Activated T-helper 1 cell treated with anti-CD3 and anti-CD28 coated beads, Interleukin-2, amount 50 U/mL, for 16 hours (primary cell): ENCODE results near the gene LMO2.
"Not testable (repeated sequence)": the region's sequence is repeated elsewhere in the genome, so short reads cannot be mapped to it uniquely, and the experiment has no call there.

Experiments
- DNase-seq, 2 donors: peaks; one replicate each; pipeline ENCODE4 v3.0.0-alpha.2; 2020; ENCODE audit warnings: low read depth in 1 of 2, low spot score in 1 of 2

The LMO2 gene

DNA sequence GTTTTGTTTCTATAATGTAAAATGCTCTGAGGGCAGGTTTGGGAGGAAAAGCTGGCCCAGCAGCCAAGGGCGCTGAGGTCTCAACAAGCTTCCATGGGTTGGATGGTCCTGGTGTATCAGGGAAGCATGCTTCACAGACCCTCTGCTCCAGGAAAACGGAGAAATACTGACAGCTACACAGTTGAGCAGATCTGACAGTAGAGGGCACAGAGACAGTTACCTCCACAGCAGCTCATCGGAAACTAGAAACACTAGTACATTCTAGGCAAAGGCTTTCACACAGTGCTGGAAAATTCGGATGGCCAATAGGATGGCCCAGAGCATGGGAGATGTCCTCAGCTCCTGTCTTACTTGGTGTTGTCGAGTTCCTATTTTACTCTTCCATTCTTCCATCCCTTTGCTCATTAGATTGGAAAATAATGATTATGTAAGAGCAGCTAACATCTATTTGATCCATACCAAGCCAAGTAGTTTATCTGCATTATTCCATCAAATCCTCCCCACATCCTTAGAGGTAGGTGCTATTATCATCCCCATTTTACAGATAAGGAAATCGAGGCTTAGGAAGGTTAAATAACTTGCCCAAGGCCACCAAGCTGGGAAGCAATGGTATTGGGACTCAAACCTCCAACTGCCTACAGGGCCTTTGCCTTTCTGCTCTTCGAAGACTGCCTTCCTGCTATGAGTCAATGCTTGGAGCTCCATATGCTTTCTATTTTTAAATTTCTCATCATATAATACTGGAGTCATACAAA is 28.3 kb downstream of the LMO2 start:
- no peak for DNase-seq

DNA sequence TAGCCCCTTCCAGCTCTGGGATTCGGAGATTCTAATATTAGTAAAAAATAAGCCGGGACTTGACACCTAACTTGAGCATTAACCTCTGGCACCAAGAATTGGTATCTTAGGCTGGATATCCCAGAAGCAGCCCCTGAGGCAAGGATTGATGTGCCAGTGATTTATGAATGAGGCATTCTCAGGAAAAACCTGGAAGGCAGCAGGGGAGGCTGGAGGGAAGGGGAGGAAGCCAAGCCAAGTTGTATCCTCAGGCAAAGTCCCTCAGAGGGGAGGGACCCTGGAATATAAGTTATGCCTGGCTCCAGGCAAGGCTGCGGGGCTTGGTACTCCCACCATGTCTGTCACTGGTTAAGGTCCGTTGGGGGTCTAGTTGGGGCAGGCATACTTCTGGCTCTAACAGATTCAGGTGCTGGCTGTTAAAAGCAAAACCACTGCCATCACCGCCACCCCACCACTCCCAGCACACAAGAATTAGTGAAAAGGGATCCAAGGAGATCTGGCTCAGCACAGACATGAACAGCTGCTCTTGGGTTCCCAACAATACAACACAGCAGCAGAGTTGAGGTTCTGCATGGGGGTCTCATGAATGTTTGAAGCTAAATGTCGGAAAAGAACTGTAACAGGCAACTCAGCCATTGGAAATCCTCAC is 29.8 kb downstream of the LMO2 start:
- no peak for DNase-seq

GRCh38 chr11:33861386-33861785 is 30.5 kb downstream of the LMO2 start:
- no peak for DNase-seq

GRCh38 chr11:33860926-33861325 is 30.9 kb downstream of the LMO2 start:
- DNase-seq, result no peak

- no peak for DNase-seq
Measured at GRCh38 chr11:33859306-33859705, 32.6 kb downstream of the LMO2 start.

GRCh38 chr11:33857933-33858371 is 33.9 kb downstream of the LMO2 start:
- peak; percentile 45 to 46 for DNase-seq

DNA sequence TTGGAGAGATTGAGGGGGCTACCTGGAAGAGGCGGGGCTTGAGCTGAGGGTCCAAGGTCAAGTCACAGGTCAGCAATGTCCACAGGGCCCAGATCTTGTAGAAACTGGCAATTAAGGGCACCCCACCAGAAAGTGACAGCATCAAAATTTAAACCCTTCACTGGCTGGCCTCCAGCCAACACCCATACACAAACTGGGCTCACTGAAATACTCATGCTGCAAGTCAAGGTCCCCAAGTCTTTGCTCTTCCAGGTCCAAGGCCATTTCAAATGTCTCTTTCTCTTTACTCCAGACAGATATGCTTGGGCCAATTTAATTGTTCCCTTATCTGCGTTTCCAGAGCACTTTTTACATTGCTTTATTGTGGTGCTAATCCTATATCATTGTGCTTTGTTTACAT is 36.4 kb downstream of the LMO2 start:
- no peak for DNase-seq

- no peak for DNase-seq
Measured at GRCh38 chr11:33848717-33849390, 43.0 kb downstream of the LMO2 start.

GRCh38 chr11:33847251-33847650 is 44.6 kb downstream of the LMO2 start:
- DNase-seq, result no peak

DNA sequence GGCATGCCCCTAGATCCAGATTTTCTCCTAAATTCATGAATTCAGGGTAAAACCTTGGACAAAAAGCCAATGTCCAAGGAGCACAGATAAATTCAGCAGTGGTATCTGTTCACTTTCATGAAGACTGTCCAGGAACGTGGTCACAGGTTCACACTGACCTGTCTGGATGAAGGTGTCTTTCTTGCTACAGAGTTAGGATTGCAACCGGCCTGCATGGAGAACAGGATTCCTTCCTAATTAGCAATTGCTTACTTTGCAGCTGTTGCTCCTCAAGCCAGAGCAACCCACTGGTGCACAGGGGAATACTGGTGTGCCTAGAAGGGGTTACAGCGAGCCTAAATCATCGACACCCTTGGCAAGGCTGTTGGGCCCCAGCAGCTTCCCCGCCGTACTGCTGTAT is 47.6 kb downstream of the LMO2 start:
- DNase-seq, result no peak

GRCh38 chr11:33843018-33843417 is 48.9 kb downstream of the LMO2 start:
- no peak for DNase-seq

DNA sequence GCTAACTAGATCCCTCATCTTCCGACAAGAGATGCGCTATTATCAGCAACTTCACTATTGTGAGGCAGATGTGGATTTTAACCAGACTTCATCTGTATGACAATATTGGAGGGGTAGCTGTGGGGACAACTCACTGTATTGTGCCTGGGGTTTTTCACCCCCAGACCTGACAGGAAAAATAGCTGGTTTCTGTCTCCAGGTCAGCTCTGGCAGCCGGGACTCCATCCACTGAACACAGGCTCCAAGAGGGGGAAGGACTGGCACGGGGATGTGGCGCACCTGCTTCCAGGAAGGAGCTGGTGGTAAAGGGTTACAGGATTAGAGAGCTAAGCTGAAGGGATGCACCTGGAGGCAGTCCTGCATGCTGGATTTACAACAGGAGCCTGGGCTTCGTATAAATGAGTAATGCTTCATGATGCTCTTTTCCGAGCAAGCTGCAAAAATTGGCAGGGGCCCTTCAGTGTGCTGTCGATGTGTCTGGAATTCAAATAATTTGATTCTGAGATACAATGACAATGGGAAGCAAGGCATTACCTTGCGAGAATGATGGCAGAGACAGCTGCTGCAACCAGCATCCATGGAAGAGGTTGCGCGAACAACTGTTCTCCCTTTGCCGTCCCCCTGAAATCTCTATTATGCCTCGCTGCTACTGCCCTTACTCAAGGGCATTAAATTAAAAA is 49.5 kb downstream of the LMO2 start:
- DNase-seq, result no peak

DNA sequence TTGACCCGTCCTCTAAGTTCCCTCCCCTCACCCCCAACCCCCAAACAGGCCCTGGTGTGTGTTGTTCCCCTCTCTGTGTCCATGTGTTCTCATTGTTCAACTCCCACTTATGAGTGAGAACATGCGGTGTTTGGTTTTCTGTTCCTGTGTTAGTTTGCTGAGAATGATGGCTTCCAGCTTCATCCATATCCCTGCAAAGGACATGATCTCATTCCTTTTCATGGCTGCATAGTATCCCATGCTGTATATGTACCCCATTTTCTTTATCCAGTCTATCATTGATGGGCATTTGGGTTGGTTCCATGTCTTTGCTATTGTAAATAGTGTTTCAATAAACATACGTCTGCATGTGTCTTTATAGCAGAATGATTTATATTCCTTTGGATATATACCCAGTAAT is 53.6 kb downstream of the LMO2 start:
- not testable (repeated sequence) for DNase-seq

GRCh38 chr11:33837334-33837733 is 54.5 kb downstream of the LMO2 start:
- DNase-seq, result not testable (repeated sequence)

DNA sequence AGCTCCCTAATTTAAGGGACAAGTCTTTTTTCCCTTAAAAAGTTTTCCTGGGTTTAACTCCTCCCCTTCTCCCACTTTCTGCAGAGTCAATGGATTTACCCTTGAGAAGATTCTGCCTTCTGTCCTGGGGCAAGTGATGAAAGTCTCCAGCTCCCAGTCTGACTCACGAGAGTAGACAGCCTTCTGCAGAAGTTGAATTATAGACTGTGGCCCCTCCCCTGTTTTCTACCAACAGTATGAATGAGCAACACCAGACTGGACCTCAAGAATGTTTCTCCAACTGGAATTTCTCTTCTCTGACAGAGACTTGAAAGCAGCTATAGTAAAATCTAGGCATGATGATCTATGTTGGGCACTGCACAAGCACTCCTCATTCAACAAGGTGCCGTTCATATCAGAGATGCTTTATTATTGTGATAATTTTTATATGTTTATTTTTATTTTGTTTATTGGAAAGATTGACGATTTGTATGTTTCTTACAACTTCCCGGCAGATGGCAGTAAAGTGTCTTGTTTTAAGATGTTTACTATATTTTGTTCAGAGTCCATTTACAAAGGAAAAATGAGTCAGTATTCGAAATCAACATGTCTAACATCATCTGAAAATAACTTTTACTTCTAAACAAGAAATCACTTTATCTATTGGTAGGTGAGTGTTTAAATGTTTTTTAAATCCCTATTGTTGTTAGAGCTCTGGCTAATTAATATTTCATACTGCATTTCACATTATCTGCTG is 56.6 kb downstream of the LMO2 start:
- no peak for DNase-seq

DNA sequence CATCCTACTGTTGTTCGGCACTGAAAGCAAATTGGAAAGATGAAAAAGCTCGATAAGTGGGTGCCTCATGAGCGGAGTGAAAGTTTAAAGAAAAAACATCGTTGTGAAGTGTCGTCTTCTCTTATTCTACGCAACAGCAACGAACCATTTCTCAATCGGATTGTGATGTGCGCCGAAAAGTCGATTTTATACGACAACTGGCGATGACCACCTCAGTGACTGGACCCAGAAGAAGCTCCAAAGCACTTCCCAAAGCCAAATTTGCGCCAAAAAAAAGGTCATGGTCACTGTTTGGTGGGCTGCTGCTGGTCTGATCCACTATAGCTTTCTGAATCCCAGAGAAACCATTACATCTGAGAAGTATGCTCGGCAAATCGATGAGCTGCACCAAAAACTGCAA is 59.2 kb downstream of the LMO2 start:
- DNase-seq, result no peak

DNA sequence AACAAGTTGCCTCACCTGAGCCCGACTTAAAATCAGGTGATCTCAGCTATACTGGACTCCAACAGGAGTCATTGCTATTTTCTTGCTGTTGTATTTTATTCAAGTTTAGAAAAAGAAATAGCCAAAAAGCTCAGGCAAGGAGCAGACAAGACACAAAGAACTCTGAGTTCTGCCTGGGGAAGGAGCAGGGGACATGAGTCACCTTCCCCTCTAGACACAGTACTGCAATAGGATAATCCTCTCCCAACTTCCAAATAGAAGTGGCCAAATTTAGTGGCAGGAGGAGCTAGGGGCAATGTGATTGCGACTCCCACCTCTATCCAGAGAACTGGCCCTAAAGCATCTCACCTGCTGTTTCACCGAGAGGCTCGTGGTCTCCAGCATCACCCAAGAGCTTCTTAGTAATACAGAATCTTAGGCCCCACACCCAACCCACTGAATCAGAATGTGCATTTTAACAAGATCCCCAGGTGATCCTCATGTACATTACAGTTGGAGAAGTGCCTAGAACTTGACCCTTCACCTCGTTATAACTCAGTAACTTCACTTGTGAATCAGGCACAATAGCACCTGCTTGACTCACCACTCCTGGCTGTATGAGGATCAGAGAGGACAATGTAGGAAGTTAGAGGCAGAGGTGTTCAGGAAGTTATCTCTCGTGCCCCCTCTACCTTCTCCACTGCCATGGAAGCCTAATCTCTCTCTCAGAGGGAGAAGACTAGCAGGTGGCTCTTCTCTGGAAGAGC is 60.8 kb downstream of the LMO2 start:
- DNase-seq, result no peak

- DNase-seq, result peak; percentile 17
Measured at GRCh38 chr11:33829430-33830141, 62.3 kb downstream of the LMO2 start.

DNA sequence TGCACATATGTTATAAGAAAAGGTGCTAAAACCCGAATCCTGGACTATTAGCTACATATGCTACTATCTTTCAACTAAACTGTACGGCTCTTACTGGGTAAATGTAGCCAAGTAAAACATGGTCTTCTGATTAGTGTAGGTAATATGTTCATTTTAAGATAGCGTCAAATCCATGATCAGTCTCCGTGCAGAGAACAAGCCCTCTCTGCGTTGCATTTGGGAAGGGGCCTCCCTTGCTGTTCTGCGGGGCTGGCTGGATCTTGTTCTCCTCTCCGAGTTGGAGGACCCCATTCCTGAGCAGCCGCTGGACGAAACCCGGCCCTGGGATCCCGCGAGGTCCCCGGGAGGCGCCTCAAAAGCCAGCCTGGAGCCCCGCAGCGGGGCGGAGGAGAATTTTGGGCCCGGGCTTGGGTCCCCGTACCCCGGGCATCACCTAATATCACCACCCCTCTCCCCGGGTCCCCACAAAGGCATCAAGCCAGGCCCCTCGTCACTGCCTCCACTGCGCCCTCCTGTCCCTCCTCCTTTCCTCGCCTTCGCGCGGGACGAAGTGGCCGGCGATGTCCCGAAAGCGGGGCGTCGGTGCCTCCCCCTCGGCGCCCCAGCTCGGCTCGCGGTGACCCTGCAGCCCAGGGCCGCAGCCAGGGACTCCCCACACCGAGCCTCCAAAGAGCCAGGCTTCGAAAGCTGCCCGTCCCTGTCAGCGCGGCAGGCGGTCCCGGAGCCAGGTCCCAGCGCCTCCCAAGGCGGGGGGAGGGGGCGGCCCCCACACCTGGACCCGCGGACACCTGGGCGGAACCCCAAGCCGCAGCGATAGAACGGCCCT is 63.1 kb downstream of the LMO2 start:
- no peak for DNase-seq
